GM23248 (cell line): ENCODE data around the gene C1orf53.

Experiments used
- EZH2 ChIP-seq: fragments of 200-600 bp; sonication (generic); IDR thresholded peaks from 2 replicates; pipeline ENCODE4 v1.6.1; 2018; ENCODE audit warnings: antibody characterized with exemption, mild to moderate bottlenecking; ENCODE audit not compliant: insufficient read depth, poor library complexity, severe bottlenecking
- EZH2phosphoT487 ChIP-seq: fragments of 200-600 bp; sonication (generic); IDR thresholded peaks from 2 replicates; pipeline ENCODE4 v1.6.1; 2018; ENCODE audit warnings: antibody characterized with exemption, moderate library complexity, mild to moderate bottlenecking, low read depth; ENCODE audit not compliant: insufficient read depth

GRCh38 chr1:197908716-197909220, 6.3 kb downstream of the C1orf53 start:
- TF ChIP-seq EZH2phosphoT487 (0 out of 2 replicates have a peak, but pooled peaks have one; percentile 26), EZH2 (no peak)
